GM18951 (cell line): ENCODE data around the gene RAB36.

ENCODE experiments used
- POLR2A ChIP-seq: IDR thresholded peaks from 4 replicates; pipeline ENCODE4 v1.6.1; 2011; ENCODE audit warnings: mild to moderate bottlenecking; ENCODE audit not compliant: insufficient read length, insufficient read depth; ENCODE audit errors: extremely low read depth
- in situ Hi-C: fragments of 300-500 bp; cut with MboI; formaldehyde crosslinking; loops from one replicate; pipeline ENCODE4 v1.12.0; 2022; ENCODE audit warnings: low sequenced_read_pairs, mixed read lengths, inconsistent platforms; ENCODE audit not compliant: unreplicated experiment

RAB36 gene

GRCh38 chr22:23142546-23143105 is 2.7 kb upstream of the RAB36 start:
- in situ Hi-C loops, result no loop called here
- no peak for TF ChIP-seq POLR2A

GRCh38 chr22:23143119-23143518 is 2.2 kb upstream of the RAB36 start:
- in situ Hi-C loops, result no loop called here
- no peak for TF ChIP-seq POLR2A

GRCh38 chr22:23144432-23144831 is 845 bp upstream of the RAB36 start:
- in situ Hi-C loops, result no loop called here
- TF ChIP-seq POLR2A, result no peak

- in situ Hi-C loops, result no loop called here
These were observed 697 bp downstream of the RAB36 start for GRCh38 chr22:23145878-23146470.

GRCh38 chr22:23146478-23147205 is 1.4 kb downstream of the RAB36 start:
- in situ Hi-C loops, result no loop called here
- TF ChIP-seq POLR2A, result no peak

More at GRCh38 chr22:23145878-23146470, 697 bp downstream of the RAB36 start:
- TF ChIP-seq POLR2A, result no peak

- in situ Hi-C loops, result no loop called here
- TF ChIP-seq POLR2A, result no peak
These were observed 2.5 kb downstream of the RAB36 start for GRCh38 chr22:23147617-23148387.

GRCh38 chr22:23149743-23150238 is 4.5 kb downstream of the RAB36 start:
- in situ Hi-C loops, result no loop called here
- no peak for TF ChIP-seq POLR2A

GRCh38 chr22:23150762-23151161 is 5.5 kb downstream of the RAB36 start:
- in situ Hi-C loops, result no loop called here
- TF ChIP-seq POLR2A, result no peak

- in situ Hi-C loops, result no loop called here
- no peak for TF ChIP-seq POLR2A
These were observed 6.5 kb downstream of the RAB36 start for GRCh38 chr22:23151827-23152226.

- in situ Hi-C loops, result no loop called here
- no peak for TF ChIP-seq POLR2A
These were observed 7.2 kb downstream of the RAB36 start for GRCh38 chr22:23152238-23153114.

- no peak for TF ChIP-seq POLR2A
- in situ Hi-C loops, result no loop called here
These were observed 8.7 kb downstream of the RAB36 start for GRCh38 chr22:23153994-23154393.

- TF ChIP-seq POLR2A, result no peak
- in situ Hi-C loops, result no loop called here
These were observed 9.2 kb downstream of the RAB36 start for GRCh38 chr22:23154461-23154860.
